Measurements from ENCODE around the gene TOM1L1.

DNA sequence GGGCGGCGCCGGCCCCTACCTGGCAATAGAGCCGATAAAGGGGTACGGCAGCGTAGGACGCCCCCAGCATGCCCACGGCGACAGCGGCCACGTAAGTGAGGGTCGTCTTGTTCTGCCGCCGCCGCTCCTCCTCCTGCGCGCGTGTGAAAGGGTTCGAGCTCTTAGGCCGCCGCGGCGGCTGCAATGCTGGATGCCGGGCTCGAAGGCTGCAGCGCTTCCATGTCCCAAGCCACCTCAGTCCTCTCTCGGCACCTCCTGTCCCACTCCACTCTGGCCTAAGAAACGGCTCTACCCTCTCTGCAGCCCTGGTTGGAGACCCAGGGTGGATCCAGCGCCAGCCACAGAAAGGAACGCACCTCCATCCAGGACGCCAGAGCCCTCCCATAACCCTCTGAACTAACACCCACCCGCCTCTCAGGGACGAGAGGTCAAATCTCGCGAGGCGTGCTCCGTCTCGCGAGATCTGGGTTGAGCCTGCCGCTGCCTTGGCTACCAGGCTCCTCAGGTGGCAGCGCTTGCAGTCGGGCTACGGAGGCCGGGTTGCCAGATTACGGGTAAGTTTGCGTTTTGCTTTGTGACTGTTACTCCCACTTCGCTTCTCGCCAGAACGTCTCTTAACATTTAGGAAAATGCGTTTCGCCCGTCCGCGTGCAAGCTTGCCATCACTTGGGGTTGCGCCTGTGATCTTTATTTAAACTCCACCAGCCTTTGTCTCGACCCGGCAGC, 67.8 kb downstream of the TOM1L1 start, which contains the start of the genes COX11 and STXBP4:
- TF ChIP-seq, protein P1, sequence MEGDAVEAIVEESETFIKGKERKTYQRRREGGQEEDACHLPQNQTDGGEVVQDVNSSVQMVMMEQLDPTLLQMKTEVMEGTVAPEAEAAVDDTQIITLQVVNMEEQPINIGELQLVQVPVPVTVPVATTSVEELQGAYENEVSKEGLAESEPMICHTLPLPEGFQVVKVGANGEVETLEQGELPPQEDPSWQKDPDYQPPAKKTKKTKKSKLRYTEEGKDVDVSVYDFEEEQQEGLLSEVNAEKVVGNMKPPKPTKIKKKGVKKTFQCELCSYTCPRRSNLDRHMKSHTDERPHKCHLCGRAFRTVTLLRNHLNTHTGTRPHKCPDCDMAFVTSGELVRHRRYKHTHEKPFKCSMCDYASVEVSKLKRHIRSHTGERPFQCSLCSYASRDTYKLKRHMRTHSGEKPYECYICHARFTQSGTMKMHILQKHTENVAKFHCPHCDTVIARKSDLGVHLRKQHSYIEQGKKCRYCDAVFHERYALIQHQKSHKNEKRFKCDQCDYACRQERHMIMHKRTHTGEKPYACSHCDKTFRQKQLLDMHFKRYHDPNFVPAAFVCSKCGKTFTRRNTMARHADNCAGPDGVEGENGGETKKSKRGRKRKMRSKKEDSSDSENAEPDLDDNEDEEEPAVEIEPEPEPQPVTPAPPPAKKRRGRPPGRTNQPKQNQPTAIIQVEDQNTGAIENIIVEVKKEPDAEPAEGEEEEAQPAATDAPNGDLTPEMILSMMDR (conservative IDR thresholded peaks at IDR 0.05; ENCODE audit: low read depth, low read length) = peak; percentile 67; the same call in 1 of the 2 replicates
- no peak for TF ChIP-seq EZH2phosphoT487 (IDR thresholded peaks at IDR 0.05; ENCODE audit: borderline replicate concordance, low read length)
- no peak for TF ChIP-seq EZH2 (IDR thresholded peaks at IDR 0.05; ENCODE audit: low read length, unreplicated experiment)

Data from PC-3 (cell line).